Measurements from ENCODE around the gene FARP2. TPM values are rescaled to one million over a fixed set of nuclear protein-coding genes. Genes with fewer than 3 reads are reported as not detected.

FARP2 gene
- total RNA-seq, 1 experiment from 2014 or later = 59.0 TPM

DNA sequence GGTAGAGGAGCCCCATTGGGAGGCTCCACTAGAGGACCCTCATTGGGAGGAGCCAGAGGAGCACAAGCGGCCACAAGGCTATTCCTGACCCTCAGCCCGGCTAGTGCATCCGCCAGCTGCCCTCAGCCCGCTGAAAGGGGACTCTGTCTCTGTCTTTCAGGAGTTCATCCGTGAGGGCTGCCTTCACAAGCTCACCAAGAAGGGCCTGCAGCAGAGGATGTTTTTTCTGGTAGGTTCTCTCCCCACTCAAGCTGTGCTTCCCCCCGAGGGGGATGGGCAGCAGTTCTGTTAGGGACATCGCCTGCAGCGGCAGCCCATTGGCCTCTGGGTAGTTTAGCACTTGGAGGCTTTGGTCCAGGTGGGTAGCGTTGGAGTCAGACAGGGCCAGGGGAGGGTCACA lies 127.2 kb downstream of the FARP2 start:
- H3K9me3 Mint-ChIP-seq (ENCODE audit: low read depth, unreplicated experiment) = no peaks in the 10 kb centered on the region
- no peak for DNase-seq
- CTCF ChIA-PET = interaction anchor here (0.6 kb wide), 1 partner anchor 326 kb away, joined by 3 read pairs; no protein-coding TSS in a partner anchor
- H3K27me3 Mint-ChIP-seq (ENCODE audit: unreplicated experiment) = no peaks in the 10 kb centered on the region
- H3K4me1 Mint-ChIP-seq (ENCODE audit: low read depth, unreplicated experiment) = no peaks in the 10 kb centered on the region
- H3K27ac Mint-ChIP-seq (ENCODE audit: unreplicated experiment) = no peak overlapping the region
- peaks cover 21% of the 10 kb centered on the region for H3K36me3 Mint-ChIP-seq (ENCODE audit: insufficient read depth, unreplicated experiment)
- intact Hi-C loops (cut with micrococcal nuclease; ENCODE audit: unreplicated experiment) = no loop called here
- BruUV-seq (replicated peaks) = no TSS peak
- no peak for TF ChIP-seq CTCF (IDR thresholded peaks at IDR 0.05; ENCODE audit: unreplicated experiment)
- H3K4me3 Mint-ChIP-seq (ENCODE audit: low read depth, unreplicated experiment) = no peak overlapping the region

- CTCF ChIA-PET = no interaction called here
- no peaks in the 10 kb centered on the region for H3K9me3 Mint-ChIP-seq (ENCODE audit: low read depth, unreplicated experiment)
- DNase-seq = no peak
- peaks cover 24% of the 10 kb centered on the region for H3K36me3 Mint-ChIP-seq (ENCODE audit: insufficient read depth, unreplicated experiment)
- H3K4me1 Mint-ChIP-seq (ENCODE audit: low read depth, unreplicated experiment) = no peaks in the 10 kb centered on the region
- no peak for TF ChIP-seq CTCF (IDR thresholded peaks at IDR 0.05; ENCODE audit: unreplicated experiment)
- intact Hi-C loops (cut with micrococcal nuclease; ENCODE audit: unreplicated experiment) = no loop called here
- no peaks in the 10 kb centered on the region for H3K27me3 Mint-ChIP-seq (ENCODE audit: unreplicated experiment)
- no peak overlapping the region for H3K4me3 Mint-ChIP-seq (ENCODE audit: low read depth, unreplicated experiment)
- BruUV-seq (replicated peaks) = no TSS peak
- peak overlapping the region; percentile 20 for H3K27ac Mint-ChIP-seq (ENCODE audit: unreplicated experiment)
Observed at GRCh38 chr2:241485172-241485911, 129.3 kb downstream of the FARP2 start.

- no peak overlapping the region for H3K4me3 Mint-ChIP-seq (ENCODE audit: low read depth, unreplicated experiment)
- no TSS peak for BruUV-seq (replicated peaks)
- no peak for TF ChIP-seq CTCF (IDR thresholded peaks at IDR 0.05; ENCODE audit: unreplicated experiment)
- H3K27ac Mint-ChIP-seq (ENCODE audit: unreplicated experiment) = no peak overlapping the region
- H3K27me3 Mint-ChIP-seq (ENCODE audit: unreplicated experiment) = no peaks in the 10 kb centered on the region
- no peak for DNase-seq
- no peaks in the 10 kb centered on the region for H3K4me1 Mint-ChIP-seq (ENCODE audit: low read depth, unreplicated experiment)
- CTCF ChIA-PET = no interaction called here
- H3K36me3 Mint-ChIP-seq (ENCODE audit: insufficient read depth, unreplicated experiment) = peaks cover 42% of the 10 kb centered on the region
- H3K9me3 Mint-ChIP-seq (ENCODE audit: low read depth, unreplicated experiment) = no peaks in the 10 kb centered on the region
- intact Hi-C loops (cut with micrococcal nuclease; ENCODE audit: unreplicated experiment) = no loop called here
Observed at GRCh38 chr2:241489088-241489487, 133.0 kb downstream of the FARP2 start.

GRCh38 chr2:241489733-241490680 lies 133.9 kb downstream of the FARP2 start:
- H3K9me3 Mint-ChIP-seq (ENCODE audit: low read depth, unreplicated experiment) = no peaks in the 10 kb centered on the region
- no peaks in the 10 kb centered on the region for H3K4me1 Mint-ChIP-seq (ENCODE audit: low read depth, unreplicated experiment)
- H3K27ac Mint-ChIP-seq (ENCODE audit: unreplicated experiment) = no peak overlapping the region
- no TSS peak for BruUV-seq (replicated peaks)
- intact Hi-C loops (cut with micrococcal nuclease; ENCODE audit: unreplicated experiment) = no loop called here
- H3K4me3 Mint-ChIP-seq (ENCODE audit: low read depth, unreplicated experiment) = no peak overlapping the region
- no peak for DNase-seq
- TF ChIP-seq CTCF (IDR thresholded peaks at IDR 0.05; ENCODE audit: unreplicated experiment) = no peak
- CTCF ChIA-PET = interaction anchor here (0.6 kb wide), 1 partner anchor 18 kb away, joined by 3 read pairs; the partner anchor contains the start of gene STK25
- H3K27me3 Mint-ChIP-seq (ENCODE audit: unreplicated experiment) = no peaks in the 10 kb centered on the region
- peaks cover 47% of the 10 kb centered on the region for H3K36me3 Mint-ChIP-seq (ENCODE audit: insufficient read depth, unreplicated experiment)

All from Calu3 (cell line).